HFF-Myc (cell line): ENCODE data around the gene ASS1.

ENCODE experiments used
- DNase-seq: peaks from one replicate; pipeline ENCODE4 v3.0.0-alpha.2; 2011; ENCODE audit warnings: low read depth; ENCODE audit errors: extremely low read depth
- H3K4me3 ChIP-seq: replicated peaks from 2 replicates; pipeline ENCODE4 v1.5.1; 2011; ENCODE audit warnings: low read depth, mild to moderate bottlenecking, control low read depth, low read length
- TF ChIP-seq, protein P1 (sequence below): IDR thresholded peaks from 2 replicates; pipeline ENCODE4 v1.5.1; 2012; ENCODE audit warnings: mild to moderate bottlenecking, low read depth, low read length, control low read depth; ENCODE audit errors: missing control alignments

Gene ASS1

DNA sequence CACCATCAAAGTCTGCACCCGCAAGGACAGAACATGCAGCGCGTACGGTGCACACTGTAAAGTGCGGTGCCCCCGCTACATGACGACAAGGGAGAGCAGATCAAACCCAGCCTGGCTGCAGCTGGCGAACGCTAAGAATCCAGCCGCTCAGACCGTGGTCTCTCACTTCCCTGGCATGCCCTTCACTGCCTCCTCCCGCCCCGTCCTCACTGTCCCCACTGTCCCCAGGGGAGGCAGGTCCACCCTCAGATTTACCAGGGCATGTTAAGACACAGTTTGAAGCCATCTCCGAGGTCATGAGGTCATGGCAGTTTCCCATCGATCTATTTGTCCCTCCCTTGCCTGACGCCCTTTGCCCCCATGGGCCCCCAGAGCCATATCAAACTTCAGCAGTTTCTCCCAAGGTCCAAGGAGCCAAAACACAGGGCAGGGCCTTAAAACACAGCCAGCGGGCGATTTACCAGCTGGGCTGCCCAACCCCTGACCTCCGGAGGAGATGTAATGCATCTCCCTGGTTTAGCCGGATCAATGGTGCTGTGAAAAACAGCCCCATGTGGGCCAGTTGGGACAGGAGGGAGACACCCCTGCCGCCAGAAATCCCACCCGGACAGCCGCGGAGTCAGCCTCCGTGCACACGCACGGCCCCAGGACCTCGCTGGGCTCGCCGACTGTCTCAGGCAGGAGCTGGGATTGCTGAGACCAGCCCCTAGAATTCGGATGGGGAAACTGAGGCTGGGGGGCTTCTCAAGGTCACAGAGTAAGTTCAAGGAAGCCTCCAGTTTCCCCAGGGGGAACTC, 82.3 kb downstream of the ASS1 start:
- DNase-seq = no peak
- H3K4me3 ChIP-seq = no peak overlapping the region
- TF ChIP-seq, protein P1, sequence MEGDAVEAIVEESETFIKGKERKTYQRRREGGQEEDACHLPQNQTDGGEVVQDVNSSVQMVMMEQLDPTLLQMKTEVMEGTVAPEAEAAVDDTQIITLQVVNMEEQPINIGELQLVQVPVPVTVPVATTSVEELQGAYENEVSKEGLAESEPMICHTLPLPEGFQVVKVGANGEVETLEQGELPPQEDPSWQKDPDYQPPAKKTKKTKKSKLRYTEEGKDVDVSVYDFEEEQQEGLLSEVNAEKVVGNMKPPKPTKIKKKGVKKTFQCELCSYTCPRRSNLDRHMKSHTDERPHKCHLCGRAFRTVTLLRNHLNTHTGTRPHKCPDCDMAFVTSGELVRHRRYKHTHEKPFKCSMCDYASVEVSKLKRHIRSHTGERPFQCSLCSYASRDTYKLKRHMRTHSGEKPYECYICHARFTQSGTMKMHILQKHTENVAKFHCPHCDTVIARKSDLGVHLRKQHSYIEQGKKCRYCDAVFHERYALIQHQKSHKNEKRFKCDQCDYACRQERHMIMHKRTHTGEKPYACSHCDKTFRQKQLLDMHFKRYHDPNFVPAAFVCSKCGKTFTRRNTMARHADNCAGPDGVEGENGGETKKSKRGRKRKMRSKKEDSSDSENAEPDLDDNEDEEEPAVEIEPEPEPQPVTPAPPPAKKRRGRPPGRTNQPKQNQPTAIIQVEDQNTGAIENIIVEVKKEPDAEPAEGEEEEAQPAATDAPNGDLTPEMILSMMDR = no peak

DNA sequence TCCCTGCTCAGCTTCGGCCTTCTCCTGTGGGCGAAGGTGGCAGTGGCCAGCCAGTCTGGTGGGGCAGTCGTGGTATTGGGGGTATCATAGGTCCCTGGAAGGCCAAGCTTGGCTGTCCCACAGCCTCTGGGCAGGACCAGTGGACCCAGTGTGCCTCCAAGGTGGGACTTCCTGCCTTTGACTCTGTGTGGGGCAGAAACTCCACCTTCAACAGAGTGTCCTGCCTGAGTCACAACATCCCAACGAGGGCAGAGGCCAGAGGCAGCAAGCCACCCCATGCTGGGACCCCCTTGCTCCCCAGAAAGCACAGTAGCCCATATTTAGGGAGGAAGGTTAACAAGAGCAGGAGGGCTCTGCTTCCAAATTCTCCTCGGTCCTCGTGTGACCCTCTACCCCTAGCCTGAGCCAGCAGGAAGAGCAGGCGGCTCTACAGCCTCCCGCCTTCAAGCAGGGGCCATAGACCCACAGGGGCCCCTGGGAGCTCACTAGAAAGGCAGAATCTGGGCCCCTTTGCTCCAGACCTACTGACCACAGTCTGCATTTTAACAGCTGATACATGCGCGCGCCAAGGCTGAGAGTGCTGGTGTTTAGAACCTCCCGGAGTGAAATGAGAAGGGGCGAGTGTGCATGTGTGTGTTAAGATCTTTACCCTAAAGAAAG, 83.0 kb downstream of the ASS1 start:
- TF ChIP-seq, protein P1 = no peak
- no peak for DNase-seq

DNA sequence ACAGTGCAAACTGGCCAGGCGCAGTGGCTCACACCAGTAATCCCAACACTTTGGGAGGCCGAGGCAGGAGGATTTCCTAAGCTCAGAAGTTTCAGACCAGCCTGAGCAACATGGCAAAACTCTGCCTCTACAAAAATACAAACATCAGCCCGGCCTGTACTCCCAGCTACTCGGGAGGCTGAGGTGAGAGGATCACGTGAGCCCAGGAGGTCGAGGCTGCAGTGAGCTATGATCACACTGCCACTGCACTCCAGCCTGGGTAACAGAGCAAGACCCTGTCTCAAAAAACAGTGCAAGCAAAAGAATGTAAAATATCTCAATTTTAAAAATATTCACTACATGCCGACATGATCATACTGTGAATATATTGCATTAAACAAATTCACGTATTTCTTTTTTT, 83.9 kb downstream of the ASS1 start:
- no peak for DNase-seq
- H3K4me3 ChIP-seq = no peak overlapping the region
- TF ChIP-seq, protein P1 = no peak

More for the DNA sequence above, 83.0 kb downstream of the ASS1 start:
- no peak overlapping the region for H3K4me3 ChIP-seq

DNA sequence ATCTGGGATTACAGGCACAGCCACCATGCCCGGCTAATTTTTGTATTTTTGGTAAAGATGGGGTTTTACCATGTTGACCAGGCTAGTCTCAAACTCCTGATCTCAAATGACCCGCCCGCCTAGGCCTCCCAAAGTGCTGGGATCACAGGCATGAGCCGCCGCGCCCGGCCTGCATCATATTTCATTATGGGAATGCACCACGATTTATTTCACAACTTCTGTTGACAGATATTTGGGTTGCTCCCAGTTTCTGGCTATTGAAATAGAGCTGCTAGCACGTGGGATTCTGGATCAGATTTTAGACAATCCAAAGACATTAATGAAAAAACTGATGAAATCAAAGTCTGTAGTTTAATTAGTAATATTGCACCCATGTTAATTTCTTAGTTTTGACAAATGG, 86.2 kb downstream of the ASS1 start:
- DNase-seq = no peak
- no peak overlapping the region for H3K4me3 ChIP-seq
- TF ChIP-seq, protein P1 = no peak

DNA sequence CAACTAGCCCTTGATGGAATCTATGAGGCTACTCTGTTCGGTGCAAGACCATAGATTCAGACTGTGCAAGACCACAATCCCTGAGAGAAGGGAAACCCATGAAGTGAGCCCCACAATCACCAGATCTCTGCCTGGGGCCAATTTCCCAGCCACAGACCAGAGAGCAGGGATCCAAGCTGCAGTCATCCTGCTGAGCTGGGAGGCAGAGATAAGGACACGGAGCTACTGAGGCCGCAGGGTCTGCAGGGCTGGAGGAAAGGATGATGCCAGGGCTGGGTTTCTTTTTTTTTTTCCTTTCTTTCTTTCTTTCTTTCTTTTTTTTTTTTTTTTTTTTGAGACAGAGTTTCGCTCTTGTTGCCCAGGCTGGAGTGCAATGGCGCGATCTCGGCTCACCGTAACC, 86.9 kb downstream of the ASS1 start:
- H3K4me3 ChIP-seq = no peak overlapping the region
- DNase-seq = no peak
- TF ChIP-seq, protein P1 = no peak

DNA sequence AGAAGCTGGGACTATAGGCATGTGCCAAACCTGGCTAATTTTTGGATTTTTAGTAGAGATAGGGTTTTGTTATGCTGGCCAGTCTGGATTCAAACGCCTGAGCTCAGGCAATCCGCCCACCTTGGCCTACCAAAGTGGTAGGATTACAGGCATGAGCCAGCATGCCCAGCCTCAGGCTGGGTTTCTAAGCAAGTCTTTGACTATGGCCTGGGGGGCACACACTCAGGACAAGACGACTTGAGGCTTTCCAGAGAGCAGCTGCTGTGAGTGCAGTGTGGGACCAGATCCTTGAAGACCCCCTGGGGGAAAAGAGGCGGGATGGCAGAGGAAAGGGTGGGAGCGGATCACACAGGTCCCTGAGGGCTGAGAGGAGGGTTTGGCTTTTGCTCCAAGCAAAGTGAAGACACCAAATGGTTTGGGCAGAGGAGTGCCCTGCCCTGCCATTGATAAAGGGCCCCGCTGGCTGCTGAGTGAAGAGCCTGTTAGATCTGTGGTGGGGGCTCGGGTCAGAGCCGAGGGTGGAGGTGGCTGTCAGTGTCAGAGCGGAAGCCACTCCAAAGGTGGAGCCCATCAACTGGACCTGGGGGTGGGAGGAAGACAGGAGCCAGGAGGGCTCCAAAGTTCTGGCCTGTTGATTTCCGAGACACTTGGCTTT, 87.8 kb downstream of the ASS1 start:
- TF ChIP-seq, protein P1 = no peak
- H3K4me3 ChIP-seq = no peak overlapping the region
- no peak for DNase-seq
